GM12878 (cell line): ENCODE results near the gene SASH1. TPM values are rescaled to one million over a fixed set of nuclear protein-coding genes. Genes with fewer than 3 reads are reported as not detected.

ENCODE experiments used
- ATAC-seq: fragments of 200-7000 bp; cut with Tn5 transposase; 3 replicates; pipeline ENCODE4 v1.9.1; 2020; ENCODE audit warnings: mild to moderate bottlenecking, moderate library complexity
- BruUV-seq: library from RNA; stranded (reverse); fragments of 400-500 nt; replicated peaks from 2 replicates; lab custom pipeline; 2021; lab: Mats Ljungman, UMichigan
- CTCF ChIA-PET: fragments of 300-600 bp; sonication (Branson Sonifier 250); formaldehyde crosslinking; extraction: SDS; loops from one replicate; lab custom pipeline; 2021; ENCODE audit warnings: inconsistent platforms; lab: Yijun Ruan, JAX
- POLR2A ChIA-PET: fragments of 350-600 bp; formaldehyde crosslinking; extraction: SDS; loops from one replicate; lab custom pipeline; 2021; ENCODE audit warnings: inconsistent platforms; lab: Charles Lee
- RAD21 ChIA-PET: fragments of 300-600 bp; sonication (Branson Sonifier 250); formaldehyde crosslinking; loops from one replicate; lab custom pipeline; 2023; ENCODE audit warnings: antibody characterized with exemption; ENCODE audit not compliant: unreplicated experiment; lab: Charles Lee
- SMC1A ChIA-PET: fragments of 300-600 bp; sonication (Branson Sonifier 250); formaldehyde crosslinking; loops from one replicate; lab custom pipeline; 2023; ENCODE audit not compliant: unreplicated experiment, uncharacterized antibody; lab: Charles Lee
- DNase-seq: peaks from one replicate; pipeline ENCODE4 v3.0.0-alpha.2; 2011; ENCODE audit warnings: low read depth, low spot score
- FAIRE-seq: peaks from 3 replicates; lab custom pipeline; 2011; peaks lifted over from hg19 to GRCh38; lab: Jason Lieb, UNC
- H2AFZ ChIP-seq: 2 replicates; pipeline ENCODE4 v1.6.0; 2011; ENCODE audit warnings: low read depth, low read length, control low read depth; ENCODE audit not compliant: control insufficient read depth
- H3K27ac ChIP-seq: 2 replicates; pipeline ENCODE4 v1.5.1; 2011; ENCODE audit warnings: control low read depth; ENCODE audit not compliant: control insufficient read depth, insufficient read depth
- H3K27me3 ChIP-seq, 2 experiments: replicated peaks in 1 of 2; 2 replicates each; pipeline versions ENCODE4 v1.6.0 to v1.6.1; 2011; ENCODE audit warnings: low read length in 1 of 2; ENCODE audit not compliant: control insufficient read depth in 2 of 2, insufficient read depth in 2 of 2
- H3K36me3 ChIP-seq, 2 experiments: 2 replicates each; pipeline ENCODE4 v1.5.1; 2011; ENCODE audit warnings: low read length in 1 of 2; ENCODE audit not compliant: control insufficient read depth in 2 of 2, insufficient read depth in 2 of 2
- H3K4me1 ChIP-seq: 2 replicates; pipeline ENCODE4 v1.6.1; 2011; ENCODE audit warnings: mild to moderate bottlenecking, low read length, moderate library complexity, mixed read lengths; ENCODE audit not compliant: control insufficient read depth, insufficient read depth
- H3K4me2 ChIP-seq: 2 replicates; pipeline ENCODE4 v1.6.0; 2011; ENCODE audit warnings: control low read depth; ENCODE audit not compliant: control insufficient read depth, insufficient read depth
- H3K4me3 ChIP-seq: fragments of 200-600 bp; sonication (generic); 2 replicates; pipeline ENCODE4 v1.5.1; 2016
- H3K79me2 ChIP-seq: 2 replicates; pipeline ENCODE4 v1.6.0; 2011; ENCODE audit warnings: low read length; ENCODE audit not compliant: control insufficient read depth, insufficient read depth
- H3K9ac ChIP-seq: 2 replicates; pipeline ENCODE4 v1.8.0; 2011; ENCODE audit warnings: low read length, control low read depth, mixed read lengths; ENCODE audit not compliant: control insufficient read depth, insufficient read depth
- H3K9me3 ChIP-seq: replicated peaks from 3 replicates; pipeline ENCODE4 v1.5.1; 2011; ENCODE audit warnings: mild to moderate bottlenecking, low read length; ENCODE audit not compliant: control insufficient read depth, insufficient read depth
- H4K20me1 ChIP-seq: 2 replicates; pipeline ENCODE4 v1.6.0; 2011; ENCODE audit not compliant: control insufficient read depth, insufficient read depth
- HCFC1 ChIP-seq: fragments of 150-350 bp; IDR thresholded peaks from 2 replicates; pipeline ENCODE4 v1.6.1; 2014; ENCODE audit warnings: low read length
- MEF2A ChIP-seq: IDR thresholded peaks from 2 replicates; pipeline ENCODE4 v1.6.1; 2011; ENCODE audit warnings: low read depth, mild to moderate bottlenecking, low read length, moderate library complexity; ENCODE audit not compliant: insufficient read depth
- MLLT1 ChIP-seq: fragments of 450-650 bp; IDR thresholded peaks from 2 replicates; pipeline ENCODE4 v1.6.1; 2016; ENCODE audit warnings: mild to moderate bottlenecking
- NFIC ChIP-seq: IDR thresholded peaks from 2 replicates; pipeline ENCODE4 v1.6.1; 2012; ENCODE audit warnings: low read depth, mild to moderate bottlenecking, inconsistent platforms, low read length, moderate library complexity
- NRF1 ChIP-seq: conservative IDR thresholded peaks from 2 replicates; pipeline ENCODE4 v1.6.1; 2011; ENCODE audit warnings: mild to moderate bottlenecking, low read depth, low read length, improper control_type of control experiment
- RBBP5 ChIP-seq: fragments of 200-600 bp; sonication (generic); conservative IDR thresholded peaks from 2 replicates; pipeline ENCODE4 v1.6.1; 2016
- RUNX3 ChIP-seq: IDR thresholded peaks from 2 replicates; pipeline ENCODE4 v1.6.1; 2012; ENCODE audit warnings: low read length, inconsistent platforms
- SMAD5 ChIP-seq: IDR thresholded peaks from 2 replicates; pipeline ENCODE4 v1.6.1; 2016; ENCODE audit warnings: antibody characterized with exemption, low read depth
- SRF ChIP-seq, 2 experiments: IDR thresholded peaks; 2 replicates each; pipeline ENCODE4 v1.6.1; 2011; ENCODE audit warnings: low read depth in 2 of 2, low read length in 2 of 2, mild to moderate bottlenecking in 1 of 2, moderate library complexity in 1 of 2
- ZNF274 ChIP-seq: IDR thresholded peaks from one replicate; pipeline ENCODE4 v1.8.0; 2011; ENCODE audit not compliant: insufficient read length, insufficient read depth
- ZNF687 ChIP-seq: fragments of 450-650 bp; IDR thresholded peaks from 2 replicates; pipeline ENCODE4 v1.6.1; 2017; ENCODE audit warnings: mild to moderate bottlenecking, moderate library complexity
- ZSCAN29 ChIP-seq: fragments of 450-650 bp; IDR thresholded peaks from 2 replicates; pipeline ENCODE4 v1.6.1; 2017; ENCODE audit warnings: mild to moderate bottlenecking, moderate library complexity
- WGBS: methylation state at CpG from one replicate; pipeline ENCODE4 v1.1.6; 2016; ENCODE audit warnings: low lambda C conversion rate; ENCODE audit not compliant: insufficient replicate concordance, insufficient coverage; ENCODE audit errors: missing lambda C conversion rate; 5-methylcytosine and 5-hydroxymethylcytosine counted together
- in situ Hi-C: fragments of 300-500 bp; cut with MboI; formaldehyde crosslinking; loops from 9 replicates; pipeline ENCODE4 v1.14.3; 2018; ENCODE audit warnings: mixed read lengths
- intact Hi-C: fragments of 100-400 bp; cut with micrococcal nuclease; formaldehyde crosslinking; loops from one replicate; pipeline ENCODE4 v1.14.2; 2022; ENCODE audit not compliant: unreplicated experiment
- polyA plus RNA-seq, 11 experiments: library from polyadenylated mRNA; depleted of rRNA in 4 of 11; unstranded in 6 of 11; stranded (reverse) in 5 of 11; fragments of >200 nt; fragmentation: Nextera tagmentation in 4 of 11; fragmentation: Illumina TruSeq in 1 of 11; extraction: Ambion mirVana in 4 of 11; extraction: Trizol in 1 of 11; gene quantifications; 1 replicate in 1 of 11; 2 replicates in 10 of 11; pipeline versions ENCODE4 v1.2.1 to v1.2.3, GENCODE V29; 2011 to 2016; ENCODE audit warnings: inconsistent platforms in 2 of 11, missing spikeins in 2 of 11, low read depth in 1 of 11
- total RNA-seq, 4 experiments: library from RNA; depleted of rRNA in 3 of 4; stranded (reverse); fragments of >200 nt in 3 of 4; fragmentation: Illumina TruSeq in 1 of 4; extraction: Trizol in 1 of 4; gene quantifications; 2 replicates each; pipeline versions ENCODE4 v1.2.1 to v1.2.3, GENCODE V29; 2013 to 2021

Gene SASH1
- total and polyA plus RNA-seq, 10 of the 15 experiments (the other 5 are each of a cell fraction or from before 2014, with no cell fraction given), result 0.01 to 0.73 (median 0.14) TPM; not detected in 4

GRCh38 chr6:148578837-148579565 lies 236.4 kb downstream of the SASH1 start:
- Histone ChIP-seq H3K9ac (no peak overlapping the region), H3K4me3 (no peak overlapping the region), H4K20me1 (no peaks in the 10 kb centered on the region), H3K27me3 (peaks cover 0 to 2% of the 10 kb centered on the region in 2 experiments; a peak in 2 of 4 replicates), H3K27ac (no peak overlapping the region), H3K9me3 (no peaks in the 10 kb centered on the region), H3K79me2 (no peaks in the 10 kb centered on the region), H3K36me3 (no peaks in the 10 kb centered on the region), H3K4me1 (no peaks in the 10 kb centered on the region), H3K4me2 (no peak overlapping the region), H2AFZ (no peak overlapping the region)
- 34% methylated on average over 4 of the region's 4 CpGs for WGBS
- SMC1A ChIA-PET, result interaction anchor here (0.9 to 2.7 kb wide), 12 partner anchors 10 to 853 kb away, joined by 3 to 28 read pairs (median 6); no protein-coding TSS in a partner anchor
- in situ Hi-C loops (loop anchor here (5.0 kb wide), 1 partner anchor 373 kb away; no protein-coding TSS in a partner anchor), intact Hi-C loops (loop anchor here (1.0 to 5.0 kb wide), 6 partner anchors 98 to 853 kb away; no protein-coding TSS in a partner anchor)
- CTCF ChIA-PET, result interaction anchor here (0.7 to 3.1 kb wide), 23 partner anchors 8 to 938 kb away, joined by 3 to 30 read pairs (median 7); partner anchors contain the start of gene UST
- no TSS peak for BruUV-seq
- no peak for FAIRE-seq
- no peak for DNase-seq
- ATAC-seq, result peak; percentile 33
- TF ChIP-seq SRF (IDR thresholded peaks at IDR 0.05; ENCODE audit: low read depth in 2 of 2, low read length in 2 of 2), result no peak
- no peak for TF ChIP-seq RUNX3
- TF ChIP-seq RBBP5, result no peak
- TF ChIP-seq SMAD5, result no peak
- no peak for TF ChIP-seq ZNF274
- TF ChIP-seq NRF1, result no peak
- TF ChIP-seq MLLT1, result no peak
- TF ChIP-seq ZSCAN29, result no peak
- no peak for TF ChIP-seq NFIC
- no peak for TF ChIP-seq MEF2A
- no peak for TF ChIP-seq ZNF687
- no peak for TF ChIP-seq HCFC1
- POLR2A ChIA-PET, result interaction anchor here (0.6 to 1.3 kb wide), 2 partner anchors 121 to 454 kb away, joined by 3 read pairs; no protein-coding TSS in a partner anchor
- RAD21 ChIA-PET, result interaction anchor here (0.8 to 2.1 kb wide), 14 partner anchors 9 to 938 kb away, joined by 3 to 20 read pairs (median 5); no protein-coding TSS in a partner anchor
